Measurements from ENCODE around the gene ALDH16A1. TPM values are rescaled to one million over a fixed set of nuclear protein-coding genes. Genes with fewer than 3 reads are reported as not detected.

ALDH16A1 gene
- total RNA-seq, 1 donor from 2014 or later, result 29.7 TPM

DNA sequence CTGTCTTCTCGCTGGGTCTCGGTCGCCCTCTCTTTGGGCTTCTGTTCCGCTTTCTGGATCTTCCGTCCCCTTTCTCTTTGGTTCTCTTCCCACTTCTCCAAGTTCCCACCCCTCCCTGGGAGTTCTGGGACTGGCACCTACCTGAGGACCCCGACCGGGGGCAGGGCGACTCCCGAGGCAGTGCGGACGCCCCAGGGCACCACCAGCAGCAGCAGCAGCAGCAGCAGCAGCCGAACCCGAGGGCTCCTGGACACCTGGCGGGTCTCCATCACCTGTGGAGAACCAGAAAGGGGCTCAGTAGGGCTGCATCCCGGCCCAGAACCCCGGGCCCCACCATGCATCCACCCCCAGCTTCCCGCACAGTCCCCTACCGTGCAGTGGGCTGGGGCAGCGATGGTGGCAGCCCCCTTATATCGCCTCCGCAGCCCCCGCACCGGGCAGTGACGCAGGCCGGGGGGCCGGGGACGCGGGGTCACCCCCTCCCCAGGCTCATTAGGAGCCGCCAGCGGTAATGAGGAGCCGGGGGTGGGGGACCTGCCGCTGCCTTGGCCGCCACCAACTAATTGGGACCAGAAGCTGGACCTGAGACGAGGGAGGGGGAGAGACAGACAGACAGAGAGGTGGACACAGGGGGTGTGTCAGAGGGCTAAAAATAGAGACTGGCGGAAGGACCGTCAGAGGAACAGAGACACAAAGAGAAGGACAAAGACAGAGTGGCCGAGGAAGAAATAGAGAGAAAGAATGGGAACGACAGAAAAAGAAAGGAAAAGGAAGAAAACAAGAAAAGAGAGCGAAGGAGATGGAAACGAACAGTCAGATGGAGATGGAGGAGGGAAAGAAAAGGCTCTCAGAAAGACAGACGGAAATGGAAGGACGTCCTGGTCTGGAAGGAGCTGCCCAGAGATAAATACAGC, 29.7 kb upstream of the ALDH16A1 start, which contains the start of gene PTH2:
TSS of gene PTH2 (minus strand) at position 371 of the 914 bp plus-strand sequence. CDS start at position 269, 102 bp downstream.
- DNase-seq (ENCODE audit: low spot score) (no peak), ATAC-seq (no peak)

DNA sequence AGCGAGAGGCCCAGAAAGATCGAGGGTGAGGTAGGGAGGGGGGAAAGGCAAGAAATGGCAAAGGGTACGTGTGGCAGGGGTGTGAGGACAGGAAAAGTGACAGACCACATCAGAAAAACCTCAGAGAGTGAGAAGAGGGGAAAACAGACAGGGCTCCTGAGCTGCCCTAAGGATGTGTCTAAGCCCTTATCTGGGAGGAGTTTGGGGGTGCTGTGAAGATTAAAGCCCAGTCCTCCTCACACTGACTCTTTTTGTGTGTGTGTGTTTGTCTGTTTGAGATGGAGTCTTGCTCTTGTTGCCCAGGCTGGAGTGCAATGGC, 29.1 kb upstream of the ALDH16A1 start:
- no peak for DNase-seq (ENCODE audit: low spot score)
- ATAC-seq, result no peak

GRCh38 chr19:49425178-49425577, 27.8 kb upstream of the ALDH16A1 start, which contains the start of gene GFY:
Gene GFY (plus strand): TSS chr19:49425388. CDS start chr19:49426431, 1,043 bp downstream.
- no peak for ATAC-seq

DNA sequence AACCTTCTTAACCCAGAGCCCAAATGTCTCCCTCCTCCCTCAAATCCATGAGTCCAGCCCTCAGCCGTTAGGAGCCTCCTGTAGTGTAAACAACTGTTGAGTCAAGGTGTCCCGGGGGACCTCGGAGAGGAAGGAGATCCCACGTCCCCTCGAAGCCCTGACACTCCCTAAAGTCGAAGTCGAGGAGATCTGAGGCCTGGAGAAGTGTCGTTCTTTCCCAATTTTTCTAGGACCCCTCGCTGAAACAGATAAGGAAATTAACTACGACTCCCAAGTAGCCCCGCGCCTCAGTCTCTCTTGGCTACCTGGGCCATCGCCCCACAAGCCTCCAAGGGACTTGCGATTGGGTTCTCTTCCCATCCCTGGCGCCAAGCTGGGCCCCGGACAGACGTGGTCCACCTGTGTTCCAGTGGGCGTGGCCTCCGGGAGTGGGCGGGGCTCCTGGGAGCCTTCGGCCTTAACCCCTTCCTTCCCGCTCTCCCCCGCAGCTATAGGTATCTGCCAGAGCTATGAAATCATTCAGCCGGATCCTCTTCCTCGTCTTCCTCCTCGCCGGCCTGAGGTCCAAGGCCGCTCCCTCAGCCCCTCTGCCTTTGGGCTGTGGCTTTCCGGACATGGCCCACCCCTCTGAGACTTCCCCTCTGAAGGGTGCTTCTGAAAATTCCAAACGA, 27.0 kb upstream of the ALDH16A1 start:
- no peak for DNase-seq (ENCODE audit: low spot score)
- ATAC-seq, result no peak

More at GRCh38 chr19:49425178-49425577, 27.8 kb upstream of the ALDH16A1 start, which contains the start of gene GFY:
- no peak for DNase-seq (ENCODE audit: low spot score)

DNA sequence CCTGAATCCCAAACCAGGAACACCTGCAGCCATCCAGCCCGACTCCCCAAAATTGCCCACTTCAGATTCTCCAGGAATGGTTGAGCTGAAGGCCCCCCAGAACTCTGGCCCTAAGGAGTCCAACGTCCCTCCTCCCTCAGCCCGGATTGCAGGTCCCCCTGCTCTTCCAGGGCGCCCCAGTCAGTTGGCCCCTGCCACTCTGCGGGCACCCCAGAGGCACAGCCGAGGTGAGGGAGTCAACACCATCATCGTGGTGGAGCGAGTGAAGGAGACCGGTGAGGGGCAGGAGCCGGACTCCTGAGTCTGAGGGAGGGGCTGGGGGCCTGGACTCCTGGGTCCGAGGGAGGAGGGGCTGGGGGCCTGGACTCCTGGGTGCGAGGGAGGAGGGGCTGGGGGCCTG, 25.7 kb upstream of the ALDH16A1 start:
- no peak for ATAC-seq
- no peak for DNase-seq (ENCODE audit: low spot score)

- DNase-seq (ENCODE audit: low spot score) (no peak), ATAC-seq (peak; percentile 47)
Measured at GRCh38 chr19:49427855-49428546, 25.0 kb upstream of the ALDH16A1 start.

DNA sequence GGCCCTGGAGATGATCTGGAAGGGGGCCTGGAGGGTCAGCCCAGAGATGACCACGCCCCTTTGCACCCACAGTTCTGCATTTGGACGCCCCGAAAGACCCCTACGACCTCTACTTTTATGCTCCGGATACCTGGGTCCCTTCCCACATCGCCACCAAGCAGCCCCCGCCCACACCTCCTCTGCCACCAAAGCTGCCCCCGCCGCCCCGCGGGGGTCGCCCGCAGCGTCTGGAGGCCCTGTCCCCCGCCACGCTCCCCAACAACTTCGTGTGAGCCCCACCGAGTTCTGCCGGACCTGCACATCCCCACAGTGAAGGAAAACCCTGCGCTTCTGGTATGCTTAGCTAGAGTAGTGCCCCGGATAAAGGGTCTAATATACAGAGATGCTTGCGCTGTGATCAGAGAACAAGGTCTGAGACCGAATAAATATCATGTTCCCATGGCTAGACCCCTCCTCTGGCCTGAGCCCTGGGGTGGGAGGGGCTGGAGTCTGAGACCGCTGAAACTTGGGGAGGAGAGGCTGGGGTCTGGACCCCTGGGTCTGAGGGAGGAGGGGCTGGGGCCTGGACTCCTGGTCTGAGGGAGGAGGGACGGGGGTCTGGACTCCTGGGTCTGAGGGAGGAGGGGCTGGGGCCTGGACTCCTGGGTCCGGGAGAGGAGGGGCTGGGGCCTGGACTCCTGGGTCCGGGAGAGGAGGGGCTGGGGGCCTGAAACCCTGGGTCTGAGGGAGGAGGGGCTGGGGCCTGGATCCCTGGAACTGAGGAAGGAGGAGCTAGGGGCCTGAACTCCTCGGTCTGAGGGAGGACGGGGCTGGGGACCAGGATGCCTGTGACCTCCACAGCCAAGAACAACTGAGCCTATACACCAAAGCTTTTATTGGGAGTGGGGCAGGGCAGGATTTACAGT, 24.2 kb upstream of the ALDH16A1 start:
- no peak for DNase-seq (ENCODE audit: low spot score)
- ATAC-seq, result no peak

DNA sequence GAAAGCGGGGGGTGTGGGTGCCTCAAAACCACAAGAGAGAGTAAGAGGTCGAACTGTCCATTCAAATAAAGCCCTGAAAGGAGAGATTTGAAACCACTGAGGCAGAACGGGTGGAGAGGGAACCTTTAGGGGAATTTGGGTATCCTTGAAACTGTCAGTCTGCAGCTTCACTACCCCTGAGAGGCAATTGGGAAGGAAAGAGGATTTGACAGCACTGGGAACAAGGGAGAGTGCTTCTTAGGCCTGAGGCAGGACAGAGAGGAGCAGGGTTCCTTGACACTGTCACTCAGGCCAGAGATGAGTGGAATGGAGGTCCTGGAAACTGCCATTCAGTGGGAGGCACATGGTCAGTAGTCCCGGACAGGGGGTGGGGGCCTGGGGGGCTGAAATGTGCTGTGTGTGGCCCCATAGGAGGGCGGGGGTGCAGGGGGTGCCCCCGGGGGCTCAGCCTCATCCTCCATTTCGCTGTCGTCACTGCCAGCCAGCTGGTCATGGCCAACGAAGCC, 22.8 kb upstream of the ALDH16A1 start:
- ATAC-seq, result no peak
- DNase-seq (ENCODE audit: low spot score), result no peak

- DNase-seq (ENCODE audit: low spot score), result no peak
- ATAC-seq, result no peak
Measured at GRCh38 chr19:49430678-49431329, 22.2 kb upstream of the ALDH16A1 start.

DNA sequence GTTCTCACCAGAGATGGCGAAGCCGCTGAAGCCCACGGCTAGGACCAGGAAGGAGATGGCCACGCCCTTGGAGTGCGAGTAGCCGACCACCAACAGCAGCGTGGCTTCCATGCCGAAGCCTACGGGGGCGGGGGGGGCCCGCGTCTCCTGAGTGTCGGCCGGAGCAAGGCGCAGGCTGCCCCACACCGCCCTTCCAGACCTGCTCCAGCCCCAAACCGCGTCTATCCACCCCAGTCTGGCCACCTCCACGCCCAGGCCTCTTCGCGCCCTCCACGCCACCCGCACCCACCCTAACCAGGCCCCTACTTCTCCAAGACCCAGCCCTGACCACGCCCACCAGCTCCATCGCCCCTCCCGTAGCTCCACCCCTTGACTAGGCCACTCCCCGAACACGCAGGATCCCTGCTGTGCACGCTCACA, 21.7 kb upstream of the ALDH16A1 start:
- ATAC-seq (no peak), DNase-seq (ENCODE audit: low spot score) (no peak)

GRCh38 chr19:49432141-49433073, 20.6 kb upstream of the ALDH16A1 start:
- ATAC-seq, result no peak
- DNase-seq (ENCODE audit: low spot score), result no peak

DNA sequence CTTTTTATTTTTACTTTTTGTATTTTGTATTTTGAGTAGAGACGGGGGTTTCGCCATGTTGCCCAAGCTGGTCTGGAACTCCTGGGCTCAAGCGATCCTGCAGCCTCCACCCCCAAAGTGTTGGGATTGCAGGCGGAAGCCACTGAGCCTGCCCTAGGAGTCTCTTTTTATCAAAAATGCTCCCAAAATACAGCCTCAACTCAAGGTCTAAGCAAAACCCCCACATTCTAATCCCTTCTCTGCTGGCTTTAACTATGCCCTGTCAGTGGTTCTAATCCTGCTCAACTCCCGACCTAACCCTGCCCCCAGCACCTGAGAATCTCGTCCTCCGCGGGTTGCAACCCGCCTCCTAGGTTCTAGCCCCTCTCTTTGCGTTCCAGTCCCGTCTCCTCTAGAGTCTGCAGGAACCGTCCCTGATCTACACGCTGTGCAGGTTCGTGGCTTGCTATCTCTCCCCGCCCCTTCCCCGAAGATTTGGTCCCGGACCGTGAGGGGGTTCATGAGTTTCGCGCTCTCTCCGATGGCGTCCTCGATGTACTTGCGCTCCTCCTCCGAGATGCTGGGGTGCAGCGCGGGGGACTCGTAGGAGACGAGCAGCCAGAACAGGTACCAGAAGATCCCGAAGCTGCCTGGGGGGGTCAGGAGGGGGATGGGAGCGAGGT, 19.7 kb upstream of the ALDH16A1 start:
- ATAC-seq (no peak), DNase-seq (ENCODE audit: low spot score) (no peak)

- ATAC-seq (no peak), DNase-seq (ENCODE audit: low spot score) (no peak)
Measured at GRCh38 chr19:49434907-49435583, 18.0 kb upstream of the ALDH16A1 start.

DNA sequence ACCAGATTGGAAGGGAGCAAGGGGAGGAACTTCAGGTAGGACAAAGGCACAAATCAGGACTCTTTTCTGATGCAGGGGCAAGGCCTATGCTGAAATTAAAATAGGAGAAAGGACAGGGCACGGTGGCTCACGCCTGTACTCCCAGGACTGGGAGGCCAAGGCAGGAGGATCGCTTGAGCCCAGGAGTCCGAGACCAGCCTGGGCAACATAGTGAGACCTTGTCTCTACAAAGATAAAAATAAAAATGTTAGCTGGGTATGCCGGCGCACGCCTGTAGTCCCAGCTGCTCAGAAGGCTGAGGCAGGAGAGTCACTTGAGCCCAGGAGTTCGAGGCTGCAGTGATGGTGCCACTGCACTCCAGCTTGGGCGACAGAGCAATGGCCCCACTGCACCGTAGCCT, 17.4 kb upstream of the ALDH16A1 start:
- DNase-seq (ENCODE audit: low spot score), result no peak
- no peak for ATAC-seq

GRCh38 chr19:49436381-49437017, 16.5 kb upstream of the ALDH16A1 start:
- no peak for DNase-seq (ENCODE audit: low spot score)
- ATAC-seq, result no peak

- ATAC-seq (no peak), DNase-seq (ENCODE audit: low spot score) (no peak)
Measured at GRCh38 chr19:49437231-49437630, 15.8 kb upstream of the ALDH16A1 start.

DNA sequence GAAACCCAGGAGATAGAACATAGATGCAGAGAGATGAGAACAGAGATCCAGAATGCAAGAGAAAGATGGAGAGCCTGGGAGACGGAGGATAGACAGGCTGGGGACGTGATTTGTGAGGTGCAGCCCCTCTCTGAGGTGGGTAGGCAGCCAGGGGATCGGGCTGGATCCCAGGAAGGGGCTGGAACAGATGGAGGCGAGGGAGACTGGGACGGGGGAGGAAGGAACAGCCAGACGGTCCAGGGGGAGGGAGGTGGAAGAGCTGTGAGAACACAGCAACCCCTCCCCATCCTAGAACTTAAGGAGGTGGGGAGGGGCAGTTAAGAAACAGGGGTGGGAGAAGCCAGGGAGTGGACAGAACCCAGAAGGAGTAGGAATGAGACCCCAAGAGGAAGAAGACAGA, 14.8 kb upstream of the ALDH16A1 start:
- DNase-seq (ENCODE audit: low spot score) (no peak), ATAC-seq (no peak)
